Measurements from ENCODE around the gene PPP1R12B.
"Not testable (repeated sequence)": the region's sequence is repeated elsewhere in the genome, so short reads cannot be mapped to it uniquely, and the experiment has no call there.

The PPP1R12B gene

DNA sequence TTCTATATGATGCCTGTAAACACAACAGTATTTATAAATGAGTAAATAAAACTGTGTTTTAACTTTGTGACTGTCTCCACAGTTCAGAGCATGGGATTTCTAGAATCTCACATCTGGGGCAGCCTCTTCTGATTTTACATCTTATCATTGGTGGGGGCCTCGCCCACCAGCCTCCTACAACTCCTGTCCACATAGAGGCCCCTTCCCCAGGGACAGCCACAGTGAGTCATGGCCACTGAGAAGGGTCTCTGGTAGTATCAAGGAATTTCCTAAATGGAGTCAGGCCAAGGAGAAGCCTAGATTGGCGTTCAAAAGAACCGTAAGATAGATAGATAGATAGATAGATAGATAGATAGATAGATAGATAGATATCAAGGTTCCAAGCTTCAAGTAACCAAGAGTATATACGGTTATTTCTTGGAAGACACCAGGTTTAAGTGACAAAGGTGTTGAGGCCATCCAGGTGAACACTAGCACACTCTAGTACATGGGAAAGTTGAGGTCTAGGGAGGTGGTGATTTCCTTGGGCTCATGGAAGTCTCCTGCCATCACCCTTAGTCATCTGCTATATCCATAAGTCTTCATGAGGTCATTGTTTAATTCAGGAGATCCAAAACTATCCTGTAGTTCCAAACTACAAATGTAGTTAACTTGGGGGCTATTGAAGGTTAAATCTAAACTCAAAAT lies 240.1 kb downstream of the PPP1R12B start:
- no peak for DNase-seq

DNA sequence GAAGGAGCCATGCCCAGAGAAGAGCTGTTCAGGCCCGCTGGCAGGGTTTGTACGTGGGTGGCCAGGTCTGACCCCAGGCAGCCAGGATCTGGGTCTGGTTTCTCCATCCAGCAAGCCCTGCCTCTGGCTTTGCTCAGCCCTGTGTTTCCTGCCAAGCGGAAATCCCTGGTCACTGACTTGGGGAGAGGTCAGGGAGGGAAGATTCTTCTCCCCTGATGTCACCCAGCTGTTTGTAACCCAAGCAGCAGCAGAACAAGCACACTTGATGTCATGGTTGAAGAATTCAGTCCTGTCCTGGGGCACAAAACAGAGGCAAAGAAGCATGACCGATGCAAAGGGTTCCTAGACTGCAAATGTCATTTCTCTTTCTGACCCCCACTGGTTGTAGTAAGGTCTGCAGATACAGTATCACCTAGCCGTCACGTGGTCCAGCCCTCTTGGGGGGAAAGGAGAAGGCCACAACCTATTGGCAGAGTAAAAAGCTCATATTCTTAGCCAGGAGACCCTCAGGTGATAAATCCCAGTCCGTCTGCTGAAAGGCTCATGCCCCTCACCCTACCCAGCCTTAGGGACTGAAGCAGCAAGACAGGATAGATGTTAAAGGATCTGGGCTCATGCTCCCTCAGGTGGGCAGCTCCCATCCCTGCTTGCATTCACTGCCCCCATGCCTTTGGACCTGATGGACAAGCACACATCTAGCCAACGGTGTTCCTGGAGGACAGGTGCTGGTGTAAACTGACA lies 240.9 kb downstream of the PPP1R12B start:
- DNase-seq = no peak

DNA sequence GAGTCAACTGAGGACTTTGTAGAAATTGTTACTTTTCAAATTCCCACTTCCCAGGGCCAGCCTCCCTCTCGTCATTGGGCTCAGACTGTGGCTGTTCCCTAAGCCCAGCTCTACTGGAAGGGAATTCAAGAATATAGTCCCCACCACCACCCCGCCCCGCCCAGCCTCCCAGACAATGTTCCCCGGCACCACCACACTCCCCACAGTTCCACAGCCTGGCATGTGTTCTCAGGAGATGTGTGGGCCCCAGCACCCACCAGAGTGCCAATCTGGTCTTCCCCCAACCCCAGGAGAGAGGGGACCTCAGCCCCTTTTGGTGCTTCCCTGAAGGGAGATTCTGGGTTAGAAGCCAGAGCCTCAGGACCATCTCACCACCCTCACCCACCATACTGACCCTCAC lies 241.6 kb downstream of the PPP1R12B start:
- no peak for DNase-seq

DNA sequence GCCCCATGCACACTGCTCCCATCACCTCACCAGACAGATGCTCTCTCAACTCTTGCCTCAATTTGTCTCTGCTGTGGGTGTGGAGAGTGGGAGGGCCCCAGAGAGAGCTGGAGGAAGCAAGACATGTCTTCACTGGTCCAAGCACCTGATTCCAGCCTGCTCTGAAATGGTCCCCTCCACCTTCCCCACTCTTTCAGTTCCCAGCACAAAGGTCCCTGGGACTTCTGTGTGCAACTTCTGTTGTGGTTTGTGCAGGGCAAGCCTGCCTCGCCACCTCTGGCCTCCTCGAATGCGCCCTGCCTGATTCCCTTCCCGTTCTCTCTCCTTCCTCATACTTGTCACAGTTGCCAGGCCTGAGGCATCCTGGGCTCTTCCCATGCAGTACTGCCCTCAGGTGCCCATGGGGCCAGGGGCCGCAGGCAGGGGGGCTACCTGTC lies 242.5 kb downstream of the PPP1R12B start:
- DNase-seq = no peak

DNA sequence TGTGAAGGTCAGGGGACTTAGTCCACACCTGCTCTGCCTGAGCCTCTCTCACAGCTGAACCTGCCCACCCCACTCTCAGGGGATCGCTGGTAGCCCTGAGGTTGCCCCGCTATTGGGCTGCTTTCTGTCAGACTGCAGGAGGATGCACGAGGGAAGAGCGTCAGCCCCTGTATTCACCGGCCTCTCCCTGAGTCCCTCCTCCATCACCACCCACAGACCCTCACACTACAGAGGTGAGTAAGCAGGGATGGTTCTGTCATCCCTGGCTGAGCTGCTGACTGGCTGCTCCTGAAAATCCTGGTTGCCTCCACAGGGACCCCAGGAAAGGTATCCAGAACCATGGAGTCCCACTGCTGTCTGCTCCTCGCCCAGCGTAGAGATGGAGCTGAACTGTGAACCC lies 243.0 kb downstream of the PPP1R12B start:
- no peak for DNase-seq

DNA sequence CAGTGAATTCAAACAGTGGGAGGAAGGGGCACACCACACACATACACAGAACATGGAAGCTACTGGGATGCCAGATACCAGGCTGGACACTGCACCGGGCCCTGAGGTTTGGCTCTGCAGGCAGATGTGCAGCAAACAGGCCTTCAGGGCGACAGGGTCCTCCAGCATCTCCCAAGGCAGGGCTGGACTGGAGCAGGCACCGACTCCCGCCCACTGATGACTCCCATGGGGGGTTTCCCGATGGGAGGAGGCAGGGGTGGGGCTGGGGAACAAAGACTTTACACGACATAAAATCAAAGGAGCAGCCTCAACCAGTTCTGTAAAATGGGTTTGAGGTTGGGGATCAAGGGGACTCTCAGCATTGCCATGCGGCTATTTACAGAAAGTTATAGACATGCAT lies 243.6 kb downstream of the PPP1R12B start:
- no peak for DNase-seq

DNA sequence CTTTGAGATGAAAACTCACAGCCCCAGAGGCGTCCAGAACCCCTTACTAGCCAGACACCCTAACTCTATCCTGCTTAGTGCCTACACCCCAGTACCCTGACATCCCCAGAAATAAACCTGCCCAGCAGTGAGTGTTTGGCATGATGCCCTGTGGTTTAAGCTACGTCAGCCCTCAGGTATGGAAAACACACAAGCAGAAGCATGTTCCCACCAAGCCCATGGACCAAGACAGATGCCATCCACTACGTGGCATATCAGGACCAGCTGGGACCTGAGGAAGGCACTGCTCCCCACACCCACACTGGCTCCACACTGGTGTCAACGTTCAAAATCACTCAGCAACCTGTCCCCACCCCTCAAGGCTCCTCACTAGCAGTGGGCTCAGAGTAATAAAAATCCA lies 245.3 kb downstream of the PPP1R12B start:
- no peak for DNase-seq

DNA sequence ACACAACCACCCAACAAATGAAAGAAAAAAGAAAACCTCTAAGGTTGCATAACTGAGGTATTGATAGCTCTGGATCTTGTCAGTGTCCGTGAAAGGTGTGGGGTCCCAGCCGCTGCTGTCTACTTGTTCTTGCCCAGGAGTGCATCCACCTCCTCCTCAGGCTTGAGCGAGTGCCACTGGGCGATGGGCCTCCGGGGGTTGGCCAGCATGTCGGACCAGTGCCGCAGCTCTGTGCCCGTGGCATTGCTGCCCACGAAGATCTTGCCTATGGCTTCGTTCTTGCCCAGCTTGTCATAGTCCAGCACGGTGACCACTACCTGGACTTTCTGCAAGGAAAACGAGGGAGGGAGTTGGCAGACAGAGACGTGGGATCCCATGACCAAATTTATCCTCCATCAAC lies 248.1 kb downstream of the PPP1R12B start:
- no peak for DNase-seq

DNA sequence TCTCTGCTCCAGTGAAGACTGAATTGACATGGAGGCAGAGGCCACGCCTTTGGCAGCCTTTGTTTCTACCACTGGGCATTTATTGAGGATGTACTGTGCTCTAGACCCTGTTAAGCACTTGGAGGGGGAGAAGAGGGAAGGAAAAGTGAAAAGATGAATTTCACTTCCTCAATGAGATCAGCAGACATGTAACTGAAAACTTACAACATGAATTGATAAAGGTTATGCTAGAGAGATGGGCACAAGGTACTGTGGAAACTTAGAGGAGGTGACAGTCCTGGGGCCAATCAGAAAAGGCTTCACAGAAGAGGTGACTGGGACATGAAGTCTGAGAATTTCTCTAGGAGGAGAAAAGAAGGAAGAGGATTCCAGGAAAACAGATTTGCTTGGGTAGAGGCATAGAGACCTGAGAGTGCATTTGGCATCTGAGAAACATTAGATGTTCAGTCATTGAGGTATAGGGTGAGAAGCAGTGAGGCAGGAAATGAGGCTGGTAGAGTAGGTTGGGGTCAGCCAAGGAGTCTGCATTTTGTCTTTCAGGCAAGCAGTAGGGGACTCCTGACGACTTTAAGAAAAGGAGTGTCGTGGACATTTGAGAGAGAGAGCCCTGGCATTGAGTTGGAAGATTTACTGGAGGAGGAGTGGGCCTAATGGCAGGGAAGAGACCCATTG lies 248.7 kb downstream of the PPP1R12B start:
- DNase-seq = no peak

DNA sequence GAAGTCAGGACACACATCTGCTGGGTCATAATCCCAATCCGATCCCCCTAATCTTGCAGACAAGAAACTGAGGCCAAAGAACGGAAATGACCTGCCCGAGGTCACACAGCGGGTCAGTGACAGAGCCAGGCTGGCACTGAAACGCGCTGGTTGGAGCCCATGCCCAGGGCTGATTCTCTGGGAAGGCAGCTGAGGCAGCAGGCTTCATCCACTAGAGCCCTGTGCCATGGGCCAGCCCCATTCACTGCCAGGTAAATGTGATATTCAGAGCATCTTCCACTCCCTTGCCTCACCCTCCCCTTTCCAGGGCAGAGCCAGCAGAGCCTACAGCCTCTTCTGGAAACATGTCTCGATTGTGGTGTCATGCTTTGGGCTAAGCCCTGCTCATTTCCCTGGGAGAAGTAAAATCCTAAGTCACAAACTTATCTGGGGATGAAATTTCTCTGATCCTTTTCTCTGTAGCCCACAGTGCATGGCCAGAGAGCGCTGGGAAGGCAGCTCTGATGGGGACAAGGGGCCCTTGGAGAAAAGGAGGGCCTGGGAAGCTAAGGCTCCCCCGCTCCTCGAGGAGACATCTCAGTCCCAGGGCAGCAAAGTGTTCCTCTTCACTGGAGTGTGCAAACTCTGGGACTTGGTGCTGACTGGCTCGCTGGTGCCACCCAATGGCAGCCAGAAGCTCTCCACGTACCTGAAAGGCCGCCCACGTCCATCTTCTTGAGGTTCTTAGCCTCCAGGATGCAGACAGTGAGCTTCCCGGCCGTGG lies 251.4 kb downstream of the PPP1R12B start:
- DNase-seq = no peak

DNA sequence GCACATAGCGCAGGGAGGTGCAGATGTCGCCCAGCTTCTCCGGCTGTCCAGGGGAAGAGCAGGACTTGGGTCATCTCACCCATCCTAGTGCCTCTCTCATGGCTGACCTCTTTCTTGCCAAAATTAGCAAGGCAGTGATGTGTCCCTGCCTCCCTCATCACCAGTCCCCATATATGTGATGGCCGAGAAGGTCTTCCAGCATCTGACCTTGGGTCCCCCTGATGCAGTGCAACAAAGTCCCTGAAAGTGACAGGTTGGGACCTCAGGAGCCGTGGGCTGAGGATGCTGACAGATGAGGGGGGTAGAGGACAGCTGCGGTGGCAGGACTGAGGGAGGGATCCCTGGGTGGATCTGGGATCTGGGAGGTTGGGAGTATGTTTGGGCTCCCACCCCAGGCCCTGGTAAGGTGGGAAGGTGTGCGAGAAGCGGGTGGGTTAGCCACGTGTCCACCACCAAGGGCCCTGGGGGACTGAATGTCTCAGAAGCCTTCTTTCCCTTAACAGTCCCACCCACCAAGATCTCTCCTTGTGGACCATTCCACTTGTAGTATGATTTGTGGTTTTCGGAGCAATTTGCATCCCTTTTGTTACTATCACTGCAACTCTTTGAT lies 252.0 kb downstream of the PPP1R12B start:
- DNase-seq = no peak

DNA sequence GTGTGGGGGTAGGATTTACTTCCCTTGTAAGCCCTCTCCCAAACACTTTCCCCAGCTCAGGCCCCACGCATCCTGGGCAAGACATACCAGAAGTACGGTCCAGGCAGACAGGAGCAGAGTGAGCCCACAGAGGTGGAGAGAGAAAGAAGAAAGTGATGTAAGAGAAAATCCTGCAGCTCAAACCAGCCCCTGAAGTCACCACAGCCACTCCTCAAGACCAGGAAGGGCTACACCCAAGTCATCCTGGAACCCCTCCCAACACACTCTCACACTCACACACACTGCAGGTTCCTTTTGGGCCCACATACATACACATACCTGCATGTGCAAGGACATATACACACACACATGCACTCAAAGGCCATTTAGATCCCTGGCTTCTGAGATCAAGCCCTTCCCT lies 254.9 kb downstream of the PPP1R12B start:
- no peak for DNase-seq

DNA sequence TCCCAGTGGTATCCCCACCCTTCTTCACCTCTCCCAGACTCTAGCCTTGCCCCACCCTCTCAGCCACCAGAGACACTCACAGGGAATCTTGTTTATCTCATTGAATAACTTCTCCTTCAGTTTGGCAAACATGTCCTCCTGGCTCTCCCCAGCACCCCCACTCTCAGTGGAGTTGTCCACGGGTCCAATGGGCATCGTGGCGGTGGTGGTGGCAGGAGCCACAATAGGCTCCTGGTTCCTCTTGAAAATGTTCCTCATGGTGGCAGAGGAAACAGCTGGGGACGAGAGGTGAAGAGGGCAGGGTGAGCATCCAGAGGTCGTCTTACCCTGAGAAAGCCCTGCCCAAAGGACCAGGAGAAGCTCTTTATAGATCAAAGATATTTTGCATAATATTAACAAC lies 257.0 kb downstream of the PPP1R12B start:
- no peak for DNase-seq

DNA sequence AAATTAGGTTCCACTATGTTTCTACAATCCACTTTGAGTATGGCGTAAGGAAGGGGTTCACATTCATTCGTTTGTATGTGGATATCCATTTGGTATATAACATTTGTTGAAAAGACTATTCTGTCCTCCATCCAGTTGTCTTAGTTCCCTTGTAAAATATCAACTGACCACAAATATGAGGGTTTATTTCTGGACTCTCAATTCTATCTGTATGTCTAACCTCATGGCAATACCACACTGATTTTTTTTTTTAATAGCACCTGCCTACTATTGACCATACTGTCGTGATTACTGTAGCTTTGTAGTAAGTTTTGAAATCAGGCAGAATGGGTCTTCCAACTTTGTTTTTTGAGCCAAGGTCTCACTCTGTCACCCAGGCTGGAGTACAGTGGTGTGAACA lies 263.5 kb downstream of the PPP1R12B start:
- DNase-seq = not testable (repeated sequence)

DNA sequence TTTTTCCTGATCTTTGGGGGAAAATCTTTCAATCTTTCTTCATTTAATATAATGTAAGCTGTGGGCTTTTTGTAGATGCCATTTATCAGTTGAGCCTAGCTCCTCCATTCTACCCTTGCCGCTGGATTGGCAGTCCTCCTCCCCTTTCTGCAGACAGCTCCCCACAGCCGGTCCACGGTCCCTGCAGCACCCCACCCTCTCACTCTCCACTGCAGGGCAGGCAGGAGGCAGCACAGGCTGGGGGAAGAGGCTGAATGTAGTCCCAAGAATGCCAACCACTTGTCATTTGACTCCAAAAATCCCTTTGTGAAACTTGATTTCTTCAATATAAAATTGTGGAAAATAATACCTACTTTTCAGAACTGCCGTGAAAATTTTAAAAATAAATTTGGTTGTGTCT lies 265.1 kb downstream of the PPP1R12B start:
- no peak for DNase-seq

DNA sequence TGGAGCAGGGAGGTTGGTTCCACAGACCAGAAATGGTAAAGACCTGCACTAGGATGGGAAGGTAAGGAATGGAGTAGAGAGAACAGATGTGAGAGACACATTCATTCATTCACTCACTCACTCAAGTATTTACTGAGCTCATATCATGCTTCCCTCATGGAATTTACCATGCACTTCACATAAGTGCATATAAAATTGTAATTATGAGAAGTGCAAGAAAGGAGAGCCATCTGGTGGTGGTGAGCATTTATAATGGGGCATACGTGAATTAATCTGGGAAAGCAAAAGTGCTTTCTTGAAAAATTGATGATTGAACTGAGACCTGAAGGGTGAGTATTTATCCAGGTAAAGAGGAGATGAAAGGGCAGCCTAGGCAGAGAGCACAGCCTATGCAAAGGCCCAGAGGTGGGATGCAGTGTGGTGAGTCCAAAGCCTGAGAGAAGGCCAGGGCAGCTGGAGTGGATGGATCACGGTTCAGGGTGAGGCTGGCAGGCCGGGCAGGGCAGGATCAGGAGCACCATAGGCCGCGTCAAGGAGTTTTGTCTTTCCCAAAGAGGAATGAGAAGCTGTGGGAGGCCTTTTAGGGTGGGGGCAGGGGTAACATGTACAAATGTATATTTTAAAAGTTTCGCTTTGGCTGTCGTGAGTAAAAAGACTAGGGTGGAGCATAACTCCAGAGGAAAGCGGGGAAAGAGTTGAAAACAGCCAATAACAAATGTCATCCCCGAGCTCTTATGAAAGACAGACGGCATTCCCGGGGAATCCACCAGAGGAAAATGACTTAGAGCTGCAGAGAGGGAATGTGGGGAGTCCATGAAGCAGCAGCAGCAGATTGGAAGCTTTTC lies 266.1 kb downstream of the PPP1R12B start:
- not testable (repeated sequence) for DNase-seq

DNA sequence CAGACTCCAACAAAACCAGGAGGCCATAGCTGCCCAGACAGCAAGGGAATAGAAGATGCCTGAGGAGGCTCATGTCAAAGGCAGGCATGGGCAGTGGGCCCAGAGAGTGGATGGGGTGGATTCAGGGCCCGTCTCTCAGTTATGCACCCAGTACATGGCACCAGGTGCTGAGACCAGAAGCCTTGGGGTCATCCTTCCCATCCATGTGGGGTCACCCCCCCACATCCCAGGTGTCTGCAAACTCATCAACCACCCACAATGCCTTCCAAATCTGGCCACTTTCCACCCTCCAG lies 266.7 kb downstream of the PPP1R12B start:
- DNase-seq = not testable (repeated sequence)

DNA sequence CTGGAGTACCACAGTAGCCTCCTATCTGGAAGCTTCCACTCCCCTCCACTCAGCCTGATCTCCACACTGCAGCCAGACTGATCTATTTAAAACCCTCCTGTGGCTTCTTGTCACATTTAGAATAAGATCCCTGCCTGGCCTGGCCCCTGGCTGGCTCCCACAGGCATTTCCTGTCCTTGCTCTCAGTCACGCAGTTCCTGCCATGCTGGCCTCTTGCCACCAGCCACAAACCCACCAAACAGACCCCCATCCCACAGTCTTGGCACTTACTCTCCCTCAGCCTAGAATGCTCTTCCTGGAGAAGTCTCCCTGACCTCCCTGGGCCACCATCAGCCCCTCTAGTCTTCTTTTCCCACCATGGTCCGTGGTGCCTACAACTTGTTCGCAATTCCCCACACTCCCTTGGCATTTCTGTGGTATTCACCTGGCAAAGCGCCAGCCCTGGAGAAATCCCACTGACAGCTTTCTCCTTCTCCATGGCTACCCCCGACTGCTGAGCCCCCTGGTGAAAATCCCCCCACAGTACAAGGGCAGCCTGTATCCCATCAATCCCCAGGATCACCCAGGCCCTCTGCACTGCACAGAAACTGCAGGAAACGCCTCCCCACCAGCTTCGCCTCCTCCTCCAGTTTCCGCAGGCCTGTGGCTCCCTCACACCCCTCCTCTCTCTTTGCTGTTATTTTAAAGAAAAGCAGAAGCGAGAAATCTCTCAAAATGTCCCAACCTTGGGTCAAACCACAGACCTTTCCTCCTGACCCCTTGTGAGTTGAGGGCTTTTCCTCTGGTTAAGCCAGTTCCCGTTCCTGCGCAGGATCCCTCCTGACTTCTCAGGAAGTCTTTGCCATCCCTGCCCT lies 267.2 kb downstream of the PPP1R12B start:
- peak; percentile 96 for DNase-seq

DNA sequence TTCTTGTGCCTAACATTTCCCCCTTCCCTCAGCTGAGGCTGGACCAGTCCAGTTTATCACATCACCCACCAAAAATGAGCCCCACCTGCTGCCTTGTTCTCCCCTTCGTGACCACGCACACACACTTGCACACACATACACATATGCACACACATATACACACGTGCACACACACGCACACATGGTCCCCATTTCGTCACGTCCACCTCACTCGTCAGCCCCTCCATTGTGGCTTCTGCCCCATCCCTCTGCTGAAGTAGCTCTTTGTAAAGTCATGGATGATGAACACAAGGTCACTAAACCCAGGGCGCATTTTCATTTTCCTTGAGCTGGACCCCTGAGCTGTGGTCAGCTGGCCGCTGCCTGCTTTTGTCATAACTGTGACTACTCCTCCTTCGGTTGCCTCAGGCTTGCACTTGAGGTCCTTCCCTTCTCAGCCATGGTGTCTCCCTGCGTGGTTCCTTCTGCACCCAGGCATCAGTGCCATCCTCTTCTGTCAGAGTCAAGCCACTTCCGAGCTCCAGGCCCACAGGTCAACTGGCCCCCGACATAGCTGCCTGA lies 267.9 kb downstream of the PPP1R12B start:
- DNase-seq = peak; percentile 77

DNA sequence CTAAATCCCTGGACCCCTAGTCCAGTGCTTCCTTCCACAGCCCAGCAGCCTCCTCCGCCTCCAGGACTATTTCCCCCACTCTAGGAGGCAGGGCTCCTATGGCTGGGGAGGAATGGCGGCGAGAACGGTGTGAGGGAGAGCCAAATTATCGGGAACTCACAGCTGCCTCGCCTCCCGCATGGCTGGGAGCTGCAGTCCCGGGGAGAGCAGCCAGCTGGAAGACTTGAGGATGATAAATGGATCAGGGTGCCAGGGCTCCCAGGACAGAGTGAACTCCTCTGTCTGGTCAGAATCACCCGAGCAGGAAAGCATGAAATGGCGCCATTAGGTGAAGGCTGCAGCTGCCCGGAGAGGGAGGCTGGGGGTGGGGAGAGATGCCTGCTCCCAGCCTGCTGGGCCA lies 270.5 kb downstream of the PPP1R12B start:
- DNase-seq = not testable (repeated sequence)

DNA sequence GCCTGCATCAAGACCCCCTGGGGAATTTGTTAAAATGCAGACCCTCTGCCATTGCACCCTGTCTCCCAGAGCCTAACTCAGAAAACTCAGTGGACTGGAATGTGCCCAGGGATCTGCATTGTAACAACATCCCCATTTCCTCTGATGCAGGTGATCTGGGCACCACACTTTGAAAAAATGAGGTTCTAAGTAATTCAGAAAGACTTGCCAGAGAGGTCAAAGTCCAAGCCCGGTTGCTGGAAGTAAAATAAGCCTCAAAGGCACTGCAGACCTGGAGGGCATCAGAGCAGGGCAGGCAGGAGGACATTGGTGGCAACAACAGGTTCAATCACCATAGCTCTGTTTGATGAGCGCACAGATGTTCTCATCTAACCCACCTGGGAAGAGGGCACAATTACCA lies 271.0 kb downstream of the PPP1R12B start:
- DNase-seq = no peak
